Ishikawa (cell line): ENCODE results near the gene BPIFB1.

Experiments
- CEBPB ChIP-seq: IDR thresholded peaks from 2 replicates; pipeline ENCODE4 v1.6.1; 2012
- CREB1 ChIP-seq: IDR thresholded peaks from 2 replicates; pipeline ENCODE4 v1.6.1; 2012; ENCODE audit warnings: low read depth
- EGR1 ChIP-seq: IDR thresholded peaks from 2 replicates; pipeline ENCODE4 v1.6.1; 2012
- EP300 ChIP-seq: IDR thresholded peaks from 2 replicates; pipeline ENCODE4 v1.6.1; 2012; ENCODE audit warnings: borderline replicate concordance
- FOXM1 ChIP-seq: IDR thresholded peaks from 2 replicates; pipeline ENCODE4 v1.6.1; 2012; ENCODE audit warnings: low read depth, borderline replicate concordance
- MAX ChIP-seq: IDR thresholded peaks from 2 replicates; pipeline ENCODE4 v1.6.1; 2012
- NFIC ChIP-seq: IDR thresholded peaks from 2 replicates; pipeline ENCODE4 v1.6.1; 2012
- RAD21 ChIP-seq: IDR thresholded peaks from 2 replicates; pipeline ENCODE4 v1.6.1; 2012; ENCODE audit warnings: low read depth
- REST ChIP-seq: IDR thresholded peaks from 2 replicates; pipeline ENCODE4 v1.6.1; 2012; ENCODE audit warnings: low read depth, mild to moderate bottlenecking
- TAF1 ChIP-seq: IDR thresholded peaks from 2 replicates; pipeline ENCODE4 v1.6.1; 2012; ENCODE audit warnings: low read depth, mild to moderate bottlenecking
- TCF12 ChIP-seq: IDR thresholded peaks from 2 replicates; pipeline ENCODE4 v1.6.1; 2012; ENCODE audit warnings: low read depth
- TEAD4 ChIP-seq: IDR thresholded peaks from 2 replicates; pipeline ENCODE4 v1.6.1; 2012
- USF1 ChIP-seq: IDR thresholded peaks from 2 replicates; pipeline ENCODE4 v1.6.1; 2012
- YY1 ChIP-seq: IDR thresholded peaks from 2 replicates; pipeline ENCODE4 v1.6.1; 2012; ENCODE audit warnings: low read depth
- ZBTB7A ChIP-seq: IDR thresholded peaks from 2 replicates; pipeline ENCODE4 v1.6.1; 2012; ENCODE audit warnings: low read depth

BPIFB1 gene

GRCh38 chr20:33275871-33276270 lies 7.1 kb upstream of the BPIFB1 start:
- TF ChIP-seq CREB1 (no peak), NFIC (no peak), EGR1 (no peak), TCF12 (no peak), CEBPB (no peak), USF1 (no peak), YY1 (no peak), FOXM1 (no peak), ZBTB7A (no peak), EP300 (no peak), TAF1 (no peak), MAX (no peak), RAD21 (no peak)

- TF ChIP-seq USF1 (no peak), EGR1 (no peak), REST (no peak), EP300 (no peak), NFIC (no peak), CEBPB (no peak), TCF12 (no peak), TAF1 (no peak), FOXM1 (no peak), MAX (no peak), YY1 (no peak), RAD21 (no peak), ZBTB7A (no peak), CREB1 (no peak), TEAD4 (no peak)
Observed at GRCh38 chr20:33276303-33277113, 6.5 kb upstream of the BPIFB1 start.

GRCh38 chr20:33277471-33278441 lies 5.3 kb upstream of the BPIFB1 start:
- TF ChIP-seq FOXM1 (no peak), TCF12 (no peak), YY1 (no peak), CEBPB (no peak), MAX (no peak), NFIC (no peak), TEAD4 (no peak), ZBTB7A (no peak), CREB1 (no peak), EP300 (no peak), RAD21 (no peak), USF1 (no peak), EGR1 (no peak), TAF1 (no peak), REST (no peak)

- no peak for TF ChIP-seq NFIC
- no peak for TF ChIP-seq EGR1
- no peak for TF ChIP-seq CEBPB
- no peak for TF ChIP-seq REST
- no peak for TF ChIP-seq FOXM1
- no peak for TF ChIP-seq EP300
- TF ChIP-seq MAX: no peak
- TF ChIP-seq CREB1: no peak
- TF ChIP-seq RAD21: no peak
- no peak for TF ChIP-seq USF1
- TF ChIP-seq TEAD4: no peak
- TF ChIP-seq YY1: no peak
- no peak for TF ChIP-seq TAF1
- TF ChIP-seq TCF12: no peak
- no peak for TF ChIP-seq ZBTB7A
Observed at GRCh38 chr20:33278700-33279099, 4.3 kb upstream of the BPIFB1 start.
